K562 (cell line): ENCODE results near the gene TEX52. TPM values are rescaled to one million over a fixed set of nuclear protein-coding genes. Genes with fewer than 3 reads are reported as not detected.

Source experiments
- ATAC-seq: fragments of 200-7000 bp; cut with Tn5 transposase; 3 replicates; pipeline ENCODE4 v1.9.1; 2020; ENCODE audit warnings: moderate library complexity
- BruUV-seq: library from RNA; stranded (reverse); fragments of 400-500 nt; replicated peaks from 2 replicates; lab custom pipeline; 2021; lab: Mats Ljungman, UMichigan
- CTCF ChIA-PET: fragments of 300-600 bp; formaldehyde crosslinking; extraction: SDS; loops from one replicate; lab custom pipeline; 2021; ENCODE audit warnings: low intra/inter-chr PET ratio; lab: Yijun Ruan, JAX
- POLR2A ChIA-PET: fragments of 300-600, 350-650 bp; sonication (Branson Sonifier 250); formaldehyde crosslinking; extraction: SDS; loops from one replicate; lab custom pipeline; 2021; ENCODE audit warnings: antibody characterized with exemption, inconsistent platforms; lab: Yijun Ruan, JAX
- DNase-seq, 4 experiments: peaks; one replicate each; pipeline versions ENCODE4 v3.0.0 to v3.0.0-alpha.2; 2011 to 2018; ENCODE audit warnings: low spot score in 3 of 4, mixed read lengths in 3 of 4; ENCODE audit errors: extremely low read depth in 1 of 4
- FAIRE-seq: peaks from 2 replicates; lab custom pipeline; 2011; peaks lifted over from hg19 to GRCh38; lab: Jason Lieb, UNC
- H2AFZ ChIP-seq: 2 replicates; pipeline ENCODE4 v1.6.0; 2011; ENCODE audit warnings: low read depth, low read length, control low read depth, inconsistent platforms
- H3K27ac ChIP-seq: fragments of 200-600 bp; 3 replicates; pipeline ENCODE4 v1.8.0; 2011; ENCODE audit warnings: low read depth, mild to moderate bottlenecking, control low read depth, inconsistent platforms, low read length, moderate library complexity, mixed read lengths; ENCODE audit errors: extremely low read depth
- H3K27me3 ChIP-seq, 2 experiments: fragments of 300-600 bp in 1 of 2; 2 replicates in 1 of 2; 3 replicates in 1 of 2; pipeline versions ENCODE4 v1.6.0 to v1.8.0; 2011; ENCODE audit warnings: inconsistent platforms in 2 of 2, low read length in 2 of 2, mild to moderate bottlenecking in 1 of 2, mixed read lengths in 1 of 2, moderate library complexity in 1 of 2; ENCODE audit not compliant: control insufficient read depth in 2 of 2, insufficient read depth in 2 of 2
- H3K36me3 ChIP-seq: fragments of 300-600 bp; 3 replicates; pipeline ENCODE4 v1.8.0; 2011; ENCODE audit warnings: mild to moderate bottlenecking, low read length, inconsistent platforms; ENCODE audit not compliant: control insufficient read depth, insufficient read depth
- H3K4me1 ChIP-seq, 2 experiments: fragments of 200-600 bp in 1 of 2; replicated peaks in 1 of 2; 2 replicates in 1 of 2; 3 replicates in 1 of 2; pipeline versions ENCODE4 v1.5.1 to v1.8.0; 2011; ENCODE audit warnings: inconsistent platforms in 2 of 2, low read length in 2 of 2, mild to moderate bottlenecking in 1 of 2, mixed read lengths in 1 of 2, moderate library complexity in 1 of 2; ENCODE audit not compliant: control insufficient read depth in 2 of 2, insufficient read depth in 2 of 2
- H3K4me2 ChIP-seq: 2 replicates; pipeline ENCODE4 v1.6.1; 2011; ENCODE audit warnings: low read length, control low read depth, inconsistent platforms, mixed read lengths; ENCODE audit not compliant: insufficient read depth
- H3K4me3 ChIP-seq: fragments of 200-600 bp; sonication (generic), shearing (Covaris generic); 2 replicates; pipeline ENCODE4 v1.5.1; 2016; ENCODE audit warnings: control low read depth, inconsistent platforms
- H3K79me2 ChIP-seq: fragments of 200-600 bp; 3 replicates; pipeline ENCODE4 v1.8.0; 2011; ENCODE audit warnings: low read length, inconsistent platforms; ENCODE audit not compliant: control insufficient read depth, insufficient read depth
- H3K9ac ChIP-seq, 2 experiments: 2 replicates each; pipeline versions ENCODE4 v1.6.0 to v1.6.1; 2011; ENCODE audit warnings: low read depth in 2 of 2, low read length in 2 of 2, control low read depth in 1 of 2, inconsistent platforms in 1 of 2, mild to moderate bottlenecking in 1 of 2, mixed read lengths in 1 of 2; ENCODE audit not compliant: insufficient read depth in 1 of 2
- H3K9me1 ChIP-seq: one replicate; pipeline ENCODE4 v1.6.0; 2011; ENCODE audit warnings: inconsistent platforms, mild to moderate bottlenecking, low read length, moderate library complexity; ENCODE audit not compliant: control insufficient read depth, insufficient read depth
- H3K9me3 ChIP-seq: replicated peaks from 2 replicates; pipeline ENCODE4 v1.5.1; 2011; ENCODE audit warnings: low read depth, low read length, inconsistent platforms; ENCODE audit not compliant: control insufficient read depth, insufficient read depth
- H4K20me1 ChIP-seq: replicated peaks from 2 replicates; pipeline ENCODE4 v1.6.1; 2011; ENCODE audit warnings: low read length, inconsistent platforms, mixed read lengths; ENCODE audit not compliant: control insufficient read depth, insufficient read depth
- CUX1 ChIP-seq: fragments of 200-800 bp; sonication (Bioruptor generic); IDR thresholded peaks from 2 replicates; pipeline ENCODE4 v1.6.1; 2016; ENCODE audit warnings: missing genetic modification characterization, missing compliant biosample characterization
- GABPA ChIP-seq: fragments of 200-800 bp; sonication (Bioruptor generic); conservative IDR thresholded peaks from 2 replicates; pipeline ENCODE4 v1.6.1; 2016; ENCODE audit warnings: low read depth, missing genetic modification characterization, missing compliant biosample characterization
- KLF10 ChIP-seq: fragments of 250-450 bp; sonication (Bioruptor Pico); IDR thresholded peaks from 2 replicates; pipeline ENCODE4 v1.6.1; 2021; ENCODE audit warnings: matching md5 sums
- MBD2 ChIP-seq: sonication (generic); IDR thresholded peaks from 2 replicates; pipeline ENCODE4 v1.6.1; 2016; ENCODE audit warnings: low read depth, borderline replicate concordance
- MTA1 ChIP-seq: fragments of 450-650 bp; IDR thresholded peaks from 2 replicates; pipeline ENCODE4 v1.6.1; 2017; ENCODE audit warnings: borderline replicate concordance
- MXI1 ChIP-seq: IDR thresholded peaks from 2 replicates; pipeline ENCODE4 v1.6.1; 2011; ENCODE audit warnings: low read depth, mild to moderate bottlenecking, improper control_type of control experiment, low read length
- NEUROD1 ChIP-seq: fragments of 150-350 bp; IDR thresholded peaks from 2 replicates; pipeline ENCODE4 v1.6.1; 2014; ENCODE audit warnings: borderline replicate concordance, low read length, low read depth; ENCODE audit not compliant: partially characterized antibody
- TEAD1 ChIP-seq, 2 experiments: fragments of 450-650 bp in 1 of 2; sonication (generic) in 1 of 2; formaldehyde crosslinking; IDR thresholded peaks; 2 replicates each; pipeline versions ENCODE4 v1.4.0 to v1.8.0; 2020 to 2022; ENCODE audit warnings: mild to moderate bottlenecking in 2 of 2, missing genetic modification reagents in 1 of 2
- TEAD4 ChIP-seq, 2 experiments: sonication (generic) in 1 of 2; formaldehyde crosslinking in 1 of 2; IDR thresholded peaks; 2 replicates each; pipeline versions ENCODE4 v1.6.1 to v1.8.0; 2012 to 2022; ENCODE audit warnings: borderline replicate concordance in 1 of 2, inconsistent platforms in 1 of 2, low read length in 1 of 2, mild to moderate bottlenecking in 1 of 2, missing genetic modification reagents in 1 of 2
- WGBS: fragments of 100-300 bp; shearing (Covaris generic); methylation state at CpG from one replicate; pipeline ENCODE4 v1.1.6; 2016; ENCODE audit warnings: low coverage, mixed read lengths; ENCODE audit not compliant: insufficient coverage; ENCODE audit errors: missing lambda C conversion rate; 5-methylcytosine and 5-hydroxymethylcytosine counted together
- in situ Hi-C: fragments of 300-500 bp; cut with MboI; formaldehyde crosslinking; loops from 4 replicates; pipeline ENCODE4 v1.15.0; 2018; ENCODE audit warnings: inconsistent platforms, mixed read lengths
- intact Hi-C: fragments of 100-400 bp; cut with micrococcal nuclease; formaldehyde crosslinking; loops from 2 replicates; pipeline ENCODE4 v1.14.2; 2022
- polyA plus RNA-seq, 8 experiments: library from polyadenylated mRNA; depleted of rRNA in 4 of 8; stranded (reverse) in 5 of 8; unstranded in 3 of 8; fragments of >200 nt; fragmentation: Nextera tagmentation in 2 of 8; fragmentation: Illumina TruSeq in 1 of 8; extraction: Ambion mirVana in 2 of 8; extraction: Trizol in 1 of 8; gene quantifications; 2 replicates each; pipeline versions ENCODE4 v1.2.1 to v1.2.3, GENCODE V29; 2011 to 2014; ENCODE audit warnings: inconsistent platforms in 1 of 8, missing spikeins in 1 of 8
- total RNA-seq, 7 experiments: library from RNA; depleted of rRNA in 6 of 7; stranded (reverse); fragments of >200 nt in 6 of 7; fragmentation: Illumina TruSeq in 2 of 7; extraction: Trizol in 2 of 7; gene quantifications; 2 replicates each; pipeline versions ENCODE4 v1.2.1 to v1.2.3, GENCODE V29; 2011 to 2021; ENCODE audit warnings: low replicate concordance in 1 of 7
- TF ChIP-seq, protein P1 (sequence below): fragments of 450-650 bp; formaldehyde crosslinking; IDR thresholded peaks from 2 replicates; pipeline ENCODE4 v1.4.0; 2020; ENCODE audit warnings: mild to moderate bottlenecking, moderate library complexity
- TF ChIP-seq, protein P2 (sequence below), 2 experiments: IDR thresholded peaks; 2 replicates each; pipeline ENCODE4 v1.6.1; 2011; ENCODE audit warnings: borderline replicate concordance in 1 of 2, control low read depth in 1 of 2, low read depth in 1 of 2, low read length in 1 of 2, mild to moderate bottlenecking in 1 of 2, mixed read lengths in 1 of 2, moderate library complexity in 1 of 2; ENCODE audit not compliant: insufficient read depth in 1 of 2, insufficient read length in 1 of 2, poor library complexity in 1 of 2, severe bottlenecking in 1 of 2; ENCODE audit errors: extremely low read depth in 1 of 2

Gene TEX52
- total and polyA plus RNA-seq, 9 of the 15 experiments (the other 6 are each of a cell fraction or from before 2014, with no cell fraction given): not detected

DNA sequence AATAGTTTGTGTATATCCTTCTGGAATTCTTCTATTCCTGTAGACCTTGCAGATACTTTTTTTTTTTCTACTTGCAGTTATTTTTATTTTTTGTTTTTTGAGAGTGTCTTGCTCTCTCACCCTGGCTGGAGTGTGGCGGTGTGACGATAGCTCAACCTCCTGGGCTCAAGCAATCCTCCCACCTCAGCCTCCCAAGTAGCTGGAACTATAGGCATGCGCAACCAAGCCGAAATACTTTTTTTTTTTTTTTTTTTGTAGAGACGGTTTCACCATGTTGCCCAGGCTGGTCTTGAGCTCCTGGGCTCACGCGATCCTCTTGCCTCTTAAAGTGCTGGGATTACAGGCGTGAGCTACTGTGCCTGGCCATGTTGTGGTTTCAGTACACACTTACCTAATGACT lies 43.8 kb upstream of the TEX52 start:
- Histone ChIP-seq H3K27ac (no peak overlapping the region), H3K9me3 (no peaks in the 10 kb centered on the region)
- FAIRE-seq: no peak
- in situ Hi-C loops: no loop called here
- TF ChIP-seq, protein P1, sequence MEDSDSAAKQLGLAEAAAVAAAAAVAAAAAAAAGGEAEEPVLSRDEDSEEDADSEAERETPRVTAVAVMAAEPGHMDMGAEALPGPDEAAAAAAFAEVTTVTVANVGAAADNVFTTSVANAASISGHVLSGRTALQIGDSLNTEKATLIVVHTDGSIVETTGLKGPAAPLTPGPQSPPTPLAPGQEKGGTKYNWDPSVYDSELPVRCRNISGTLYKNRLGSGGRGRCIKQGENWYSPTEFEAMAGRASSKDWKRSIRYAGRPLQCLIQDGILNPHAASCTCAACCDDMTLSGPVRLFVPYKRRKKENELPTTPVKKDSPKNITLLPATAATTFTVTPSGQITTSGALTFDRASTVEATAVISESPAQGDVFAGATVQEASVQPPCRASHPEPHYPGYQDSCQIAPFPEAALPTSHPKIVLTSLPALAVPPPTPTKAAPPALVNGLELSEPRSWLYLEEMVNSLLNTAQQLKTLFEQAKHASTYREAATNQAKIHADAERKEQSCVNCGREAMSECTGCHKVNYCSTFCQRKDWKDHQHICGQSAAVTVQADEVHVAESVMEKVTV (CRISPR knock-in tag): no peak
- TF ChIP-seq TEAD1 (CRISPR knock-in tag; IDR thresholded peaks at IDR 0.05) (no peak), GABPA (tag) (no peak), KLF10 (CRISPR knock-in tag) (no peak), CUX1 (CRISPR knock-in tag) (no peak), NEUROD1 (no peak), MBD2 (no peak), TEAD4 (IDR thresholded peaks at IDR 0.05; ENCODE audit: low read length) (no peak), TEAD4 (CRISPR knock-in tag; IDR thresholded peaks at IDR 0.05; ENCODE audit: borderline replicate concordance) (no peak), MTA1 (no peak), MXI1 (no peak)
- TF ChIP-seq, protein P2, sequence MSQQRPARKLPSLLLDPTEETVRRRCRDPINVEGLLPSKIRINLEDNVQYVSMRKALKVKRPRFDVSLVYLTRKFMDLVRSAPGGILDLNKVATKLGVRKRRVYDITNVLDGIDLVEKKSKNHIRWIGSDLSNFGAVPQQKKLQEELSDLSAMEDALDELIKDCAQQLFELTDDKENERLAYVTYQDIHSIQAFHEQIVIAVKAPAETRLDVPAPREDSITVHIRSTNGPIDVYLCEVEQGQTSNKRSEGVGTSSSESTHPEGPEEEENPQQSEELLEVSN (IDR thresholded peaks at IDR 0.05; ENCODE audit: borderline replicate concordance in 1 of 2, extremely low read depth in 1 of 2, insufficient read depth in 1 of 2, insufficient read length in 1 of 2, low read depth in 1 of 2, low read length in 1 of 2, poor library complexity in 1 of 2, severe bottlenecking in 1 of 2): no peak
- TF ChIP-seq, all 486 proteins: peak for 0
- ATAC-seq: no peak
- Histone ChIP-seq H3K9me1 (no peaks in the 10 kb centered on the region), H3K4me2 (no peak overlapping the region), H4K20me1 (no peaks in the 10 kb centered on the region), H3K9ac (no peak overlapping the region), H3K36me3 (no peaks in the 10 kb centered on the region), H3K4me1 (peaks cover 0 to 5% of the 10 kb centered on the region in 2 experiments; a peak in 2 of 5 replicates), H2AFZ (no peak overlapping the region), H3K79me2 (no peaks in the 10 kb centered on the region), H3K27me3 (no peaks in the 10 kb centered on the region), H3K4me3 (no peak overlapping the region)
- 63% methylated on average over 7 of the region's 8 CpGs for WGBS
- CTCF ChIA-PET: no interaction called here
- DNase-seq: no peak
- POLR2A ChIA-PET: interaction anchor here (0.6 to 1.9 kb wide), 4 partner anchors 10 to 32 kb away, joined by 3 to 5 read pairs (median 3); partner anchors contain the start of gene TULP3
- no TSS peak for BruUV-seq
- intact Hi-C loops: no loop called here
